PFSK-1 (cell line): ENCODE data around the gene KDM2B.

Experiments used
- FOXP2 ChIP-seq: optimal IDR thresholded peaks from 2 replicates; pipeline ENCODE3; 2011; ENCODE audit warnings: borderline replicate concordance, control low read depth, inconsistent platforms; ENCODE audit not compliant: insufficient read depth; ENCODE audit errors: extremely low read length, extremely low read depth
- POLR2AphosphoS5 ChIP-seq: IDR thresholded peaks from 2 replicates; pipeline ENCODE4 v1.6.1; 2012; ENCODE audit warnings: low read depth, mild to moderate bottlenecking, control low read depth, low read length, moderate library complexity
- SIN3A ChIP-seq: IDR thresholded peaks from 2 replicates; pipeline ENCODE4 v1.6.1; 2012; ENCODE audit warnings: mild to moderate bottlenecking, low read length, moderate library complexity, borderline replicate concordance; ENCODE audit not compliant: insufficient read depth
- TAF1 ChIP-seq: IDR thresholded peaks from 2 replicates; pipeline ENCODE4 v1.6.1; 2012; ENCODE audit warnings: low read length, control low read depth, borderline replicate concordance; ENCODE audit not compliant: insufficient read depth
- TF ChIP-seq, protein P1 (sequence below), 2 experiments: IDR thresholded peaks; 2 replicates each; pipeline versions ENCODE4 v1.6.1 to v1.8.0; 2011 to 2012; ENCODE audit warnings: low read depth in 2 of 2, low read length in 2 of 2, control low read depth in 1 of 2, inconsistent platforms in 1 of 2, mild to moderate bottlenecking in 1 of 2, moderate library complexity in 1 of 2; ENCODE audit not compliant: insufficient read depth in 1 of 2

The KDM2B gene

DNA sequence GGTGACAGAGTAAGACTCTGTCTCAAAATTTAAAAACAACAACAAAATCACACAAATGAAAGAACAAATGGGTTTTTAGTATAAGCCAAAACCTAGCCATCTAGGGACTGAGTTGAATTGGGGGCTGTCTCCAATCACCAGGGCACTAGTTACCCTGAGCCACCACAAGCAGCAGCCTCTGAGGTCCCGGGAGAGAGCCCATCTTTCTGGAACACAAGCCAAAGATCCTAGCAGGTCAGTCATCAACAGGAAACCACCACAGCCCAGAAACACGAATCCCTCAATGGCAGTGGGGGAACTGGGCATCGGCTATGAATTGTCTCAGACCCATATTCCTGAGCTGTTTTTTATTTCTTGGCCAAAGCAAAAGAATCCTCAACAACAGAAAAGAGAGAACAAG, 75.3 kb downstream of the KDM2B start:
- no peak for TF ChIP-seq POLR2AphosphoS5
- no peak for TF ChIP-seq SIN3A
- no peak for TF ChIP-seq TAF1
- TF ChIP-seq FOXP2: no peak
- TF ChIP-seq, protein P1, sequence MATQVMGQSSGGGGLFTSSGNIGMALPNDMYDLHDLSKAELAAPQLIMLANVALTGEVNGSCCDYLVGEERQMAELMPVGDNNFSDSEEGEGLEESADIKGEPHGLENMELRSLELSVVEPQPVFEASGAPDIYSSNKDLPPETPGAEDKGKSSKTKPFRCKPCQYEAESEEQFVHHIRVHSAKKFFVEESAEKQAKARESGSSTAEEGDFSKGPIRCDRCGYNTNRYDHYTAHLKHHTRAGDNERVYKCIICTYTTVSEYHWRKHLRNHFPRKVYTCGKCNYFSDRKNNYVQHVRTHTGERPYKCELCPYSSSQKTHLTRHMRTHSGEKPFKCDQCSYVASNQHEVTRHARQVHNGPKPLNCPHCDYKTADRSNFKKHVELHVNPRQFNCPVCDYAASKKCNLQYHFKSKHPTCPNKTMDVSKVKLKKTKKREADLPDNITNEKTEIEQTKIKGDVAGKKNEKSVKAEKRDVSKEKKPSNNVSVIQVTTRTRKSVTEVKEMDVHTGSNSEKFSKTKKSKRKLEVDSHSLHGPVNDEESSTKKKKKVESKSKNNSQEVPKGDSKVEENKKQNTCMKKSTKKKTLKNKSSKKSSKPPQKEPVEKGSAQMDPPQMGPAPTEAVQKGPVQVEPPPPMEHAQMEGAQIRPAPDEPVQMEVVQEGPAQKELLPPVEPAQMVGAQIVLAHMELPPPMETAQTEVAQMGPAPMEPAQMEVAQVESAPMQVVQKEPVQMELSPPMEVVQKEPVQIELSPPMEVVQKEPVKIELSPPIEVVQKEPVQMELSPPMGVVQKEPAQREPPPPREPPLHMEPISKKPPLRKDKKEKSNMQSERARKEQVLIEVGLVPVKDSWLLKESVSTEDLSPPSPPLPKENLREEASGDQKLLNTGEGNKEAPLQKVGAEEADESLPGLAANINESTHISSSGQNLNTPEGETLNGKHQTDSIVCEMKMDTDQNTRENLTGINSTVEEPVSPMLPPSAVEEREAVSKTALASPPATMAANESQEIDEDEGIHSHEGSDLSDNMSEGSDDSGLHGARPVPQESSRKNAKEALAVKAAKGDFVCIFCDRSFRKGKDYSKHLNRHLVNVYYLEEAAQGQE (IDR thresholded peaks at IDR 0.05; ENCODE audit: insufficient read depth in 1 of 2, low read depth in 2 of 2, low read length in 2 of 2): no peak

DNA sequence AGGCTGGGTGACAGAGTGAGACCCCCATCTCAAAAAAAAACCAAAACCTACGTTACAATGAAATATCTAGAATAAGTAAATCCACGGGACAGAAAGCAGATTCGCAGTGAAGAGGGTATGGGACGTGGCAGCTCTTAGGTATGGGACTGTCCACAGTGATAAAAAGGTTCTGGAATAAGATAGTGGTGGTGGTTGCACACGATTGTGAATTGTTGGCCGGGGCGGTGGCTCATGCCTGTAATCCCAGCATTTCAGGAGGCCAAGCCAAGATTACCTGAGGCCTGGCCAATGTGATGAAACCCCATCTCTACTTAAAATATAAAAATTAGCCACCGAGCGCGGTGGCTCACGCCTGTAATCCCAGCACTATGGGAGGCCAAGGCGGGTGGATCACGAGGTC, 76.3 kb downstream of the KDM2B start:
- no peak for TF ChIP-seq SIN3A
- no peak for TF ChIP-seq FOXP2
- no peak for TF ChIP-seq TAF1
- TF ChIP-seq, protein P1 (IDR thresholded peaks at IDR 0.05; ENCODE audit: insufficient read depth in 1 of 2, low read depth in 2 of 2, low read length in 2 of 2): no peak
- no peak for TF ChIP-seq POLR2AphosphoS5

DNA sequence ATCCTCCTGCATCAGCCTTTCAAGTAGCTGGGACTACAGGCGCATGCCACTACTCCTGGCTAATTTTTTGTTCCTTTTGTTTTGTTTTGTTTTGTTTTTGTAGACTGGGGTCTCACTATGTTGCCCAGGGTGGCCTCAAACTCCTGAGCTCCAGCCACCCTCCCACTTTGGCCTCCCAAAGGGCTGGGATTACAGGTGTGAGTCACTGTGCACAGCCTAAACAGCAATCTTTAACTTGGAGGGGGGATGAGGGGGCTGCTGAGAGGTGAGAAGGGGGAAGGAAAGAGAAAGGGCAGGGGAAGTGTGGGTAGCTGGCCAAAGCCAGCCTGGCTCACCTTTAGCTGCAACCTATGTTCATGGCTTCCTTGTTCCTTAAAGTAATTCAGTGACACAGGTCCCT, 77.4 kb downstream of the KDM2B start:
- no peak for TF ChIP-seq SIN3A
- TF ChIP-seq TAF1: no peak
- TF ChIP-seq POLR2AphosphoS5: no peak
- no peak for TF ChIP-seq FOXP2
- TF ChIP-seq, protein P1 (IDR thresholded peaks at IDR 0.05; ENCODE audit: insufficient read depth in 1 of 2, low read depth in 2 of 2, low read length in 2 of 2): no peak

DNA sequence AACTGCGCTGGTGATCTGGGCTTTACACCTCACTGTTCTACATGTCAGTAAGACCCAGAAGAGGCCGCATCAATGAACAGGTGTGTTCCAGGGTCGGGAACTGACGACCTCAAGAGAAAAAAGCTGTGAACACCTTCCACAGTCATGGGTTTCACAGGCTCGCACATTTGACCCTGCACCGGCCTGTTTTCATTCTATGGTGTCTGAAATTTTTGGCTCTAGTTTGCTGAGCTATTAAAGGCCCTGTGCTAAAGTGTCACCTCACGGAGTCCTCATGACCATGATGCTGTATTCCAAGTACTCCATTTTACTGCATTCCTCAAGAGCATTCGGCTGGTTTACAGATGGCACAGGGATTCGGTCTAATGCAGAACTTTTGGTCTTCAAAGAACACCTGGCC, 78.9 kb downstream of the KDM2B start:
- TF ChIP-seq SIN3A: no peak

DNA sequence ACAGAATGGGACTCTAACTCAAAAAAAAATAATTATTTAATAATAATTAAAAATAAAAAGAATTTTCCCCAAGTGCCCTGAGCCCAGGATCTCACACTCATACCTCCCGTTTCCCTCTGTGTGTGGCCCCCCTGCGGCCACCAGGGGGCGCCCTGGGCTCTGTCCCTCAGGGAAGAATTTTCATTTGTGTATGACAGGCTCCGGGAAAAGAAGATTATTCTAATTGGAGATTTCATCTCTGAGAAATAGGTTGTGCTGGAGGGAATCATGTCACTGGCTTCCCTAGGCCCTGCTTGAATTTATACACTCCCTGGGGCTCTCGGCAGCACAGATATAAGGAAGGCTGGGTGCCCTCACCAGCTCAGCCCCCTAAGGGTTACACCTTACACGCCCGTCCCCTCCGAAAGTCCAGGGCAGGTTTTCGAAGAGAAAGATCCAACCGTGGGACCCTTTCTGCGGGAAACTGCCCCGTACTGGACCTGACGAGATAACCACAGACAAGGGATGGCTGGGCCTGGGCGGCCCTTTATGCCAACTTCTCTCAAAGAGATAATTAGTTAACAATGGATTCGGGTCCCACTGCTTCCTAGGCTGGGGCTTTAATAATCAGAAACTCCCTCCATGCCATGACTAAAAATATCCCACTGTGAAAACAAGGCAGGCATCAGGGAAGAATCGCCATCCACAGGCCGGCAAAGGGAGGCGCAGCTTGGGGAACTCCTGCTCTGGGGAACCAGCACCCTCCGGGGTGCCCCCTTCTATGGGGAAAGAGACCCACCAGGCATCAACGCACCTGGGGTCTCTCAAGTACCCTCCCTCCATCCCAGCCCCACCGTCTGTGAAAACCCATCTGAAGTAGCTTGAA, 80.7 kb downstream of the KDM2B start:
- TF ChIP-seq POLR2AphosphoS5 (no peak), FOXP2 (no peak), SIN3A (no peak), TAF1 (no peak)
- TF ChIP-seq, protein P1 (IDR thresholded peaks at IDR 0.05; ENCODE audit: insufficient read depth in 1 of 2, low read depth in 2 of 2, low read length in 2 of 2): no peak
